Memory B cell (primary cell): Measurements from ENCODE around the gene CCDC192.

ENCODE experiments used
- ATAC-seq: fragments of 150-1000 bp; cut with Tn5 transposase; 2 replicates; pipeline ENCODE4 v1.10.0; 2021; ENCODE audit warnings: low read depth, mild to moderate bottlenecking, moderate library complexity
- DNase-seq, 2 donors: peaks; one replicate each; pipeline ENCODE4 v3.0.0; 2022; ENCODE audit warnings: low spot score in 2 of 2
- H3K27ac Mint-ChIP-seq: one replicate; pipeline ENCODE4 v1.8.0; 2022; ENCODE audit warnings: mild to moderate bottlenecking, moderate library complexity, mixed read lengths
- H3K27me3 Mint-ChIP-seq: one replicate; pipeline ENCODE4 v1.8.0; 2022; ENCODE audit warnings: mixed read lengths
- H3K36me3 Mint-ChIP-seq: one replicate; pipeline ENCODE4 v1.8.0; 2022; ENCODE audit warnings: mild to moderate bottlenecking, mixed read lengths
- H3K4me1 Mint-ChIP-seq: one replicate; pipeline ENCODE4 v1.8.0; 2022; ENCODE audit warnings: mixed read lengths
- H3K4me3 Mint-ChIP-seq: one replicate; pipeline ENCODE4 v1.8.0; 2022; ENCODE audit warnings: mild to moderate bottlenecking, moderate library complexity, mixed read lengths
- H3K9me3 Mint-ChIP-seq: one replicate; pipeline ENCODE4 v1.8.0; 2022; ENCODE audit warnings: mixed read lengths

Gene CCDC192

DNA sequence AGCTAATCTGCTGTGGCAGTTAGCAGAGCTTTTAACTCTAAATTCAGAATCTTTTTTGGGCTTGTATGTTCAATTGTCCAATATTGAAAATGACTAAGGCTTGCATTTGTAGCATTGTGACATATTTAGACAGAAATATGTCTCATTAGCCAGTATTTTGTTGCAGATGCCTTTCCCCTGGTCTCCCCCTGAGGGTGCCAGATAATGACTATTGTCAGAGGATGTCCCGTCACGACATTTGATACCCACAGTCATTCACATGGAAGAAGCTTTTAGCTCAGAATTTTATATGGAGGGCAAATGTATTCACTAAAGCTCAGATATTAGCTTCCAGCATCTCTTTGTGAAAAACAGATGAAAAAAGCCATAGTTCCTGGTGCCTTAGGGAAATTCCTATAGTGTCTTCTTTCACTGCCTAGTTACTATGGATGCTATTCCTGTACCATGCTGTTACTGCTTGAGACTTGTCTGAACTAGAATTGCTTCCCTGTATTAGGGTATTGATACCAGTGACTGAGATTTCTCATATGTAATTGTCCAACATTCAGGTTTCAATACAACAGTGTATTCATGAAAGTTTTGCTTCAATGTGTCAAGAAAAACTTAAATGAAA lies 96.2 kb downstream of the CCDC192 start:
- no peaks in the 10 kb centered on the region for H3K4me1 Mint-ChIP-seq
- no peak overlapping the region for H3K4me3 Mint-ChIP-seq
- no peaks in the 10 kb centered on the region for H3K9me3 Mint-ChIP-seq
- peaks cover 5% of the 10 kb centered on the region for H3K27me3 Mint-ChIP-seq
- no peaks in the 10 kb centered on the region for H3K36me3 Mint-ChIP-seq
- no peak overlapping the region for H3K27ac Mint-ChIP-seq
- DNase-seq (no peak), ATAC-seq (no peak)

DNA sequence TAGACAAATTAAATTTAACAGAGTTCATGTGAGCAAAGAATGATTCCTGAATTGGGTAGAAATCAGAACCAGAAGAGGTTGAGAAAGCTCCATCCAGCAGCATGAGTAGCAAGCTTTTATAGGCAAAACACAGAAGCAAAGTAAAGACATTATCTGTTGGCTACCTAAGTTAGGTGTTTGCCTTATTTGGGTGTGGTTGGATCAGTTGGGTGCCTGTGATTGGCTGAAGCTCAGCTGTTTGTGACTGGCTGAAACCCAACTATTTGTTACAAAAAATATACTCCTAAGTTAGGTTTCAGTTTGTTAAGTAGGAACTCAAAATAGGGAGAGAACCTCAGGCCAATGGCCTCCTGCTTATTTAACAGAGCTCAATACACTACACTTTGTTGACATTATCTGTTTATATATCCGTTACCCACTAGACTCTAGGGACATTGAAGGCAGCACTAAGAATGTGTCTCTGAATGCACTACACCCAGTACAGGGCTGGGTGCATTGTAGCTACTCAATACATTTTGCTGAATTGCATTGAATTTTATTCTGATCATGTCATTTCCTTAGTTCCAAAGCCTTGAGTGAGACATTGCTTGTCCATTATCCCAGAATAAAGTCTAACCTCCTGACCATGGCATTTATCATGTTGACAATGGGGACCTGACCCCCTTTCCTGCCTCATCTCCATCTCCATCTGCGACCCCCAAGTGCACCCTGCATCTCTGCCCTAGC lies 98.7 kb downstream of the CCDC192 start:
- H3K27ac Mint-ChIP-seq, result no peak overlapping the region
- H3K9me3 Mint-ChIP-seq, result no peaks in the 10 kb centered on the region
- no peak overlapping the region for H3K4me3 Mint-ChIP-seq
- no peaks in the 10 kb centered on the region for H3K36me3 Mint-ChIP-seq
- ATAC-seq (no peak), DNase-seq (no peak)
- peaks cover 7% of the 10 kb centered on the region for H3K27me3 Mint-ChIP-seq
- H3K4me1 Mint-ChIP-seq, result no peaks in the 10 kb centered on the region

DNA sequence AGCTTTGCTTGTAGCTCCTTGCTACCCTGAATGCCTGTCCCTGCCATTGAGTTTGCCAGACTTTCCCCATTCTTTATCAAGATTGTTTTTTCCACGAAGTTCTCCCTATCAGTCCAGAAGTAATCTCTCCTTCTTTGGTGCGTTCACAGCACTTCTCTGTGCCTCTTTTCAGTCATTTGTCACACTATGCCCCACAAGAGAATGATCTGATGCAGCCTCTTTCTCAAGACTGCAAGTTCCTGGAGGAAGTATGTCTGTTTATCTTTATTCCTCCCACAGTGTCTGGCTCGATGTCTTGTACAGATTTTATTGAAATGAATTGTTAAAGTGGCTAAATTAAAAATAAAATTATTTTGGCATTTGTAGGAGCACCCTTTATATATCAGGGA lies 99.3 kb downstream of the CCDC192 start:
- no peaks in the 10 kb centered on the region for H3K9me3 Mint-ChIP-seq
- DNase-seq, result no peak
- H3K4me1 Mint-ChIP-seq, result no peaks in the 10 kb centered on the region

GRCh38 chr5:127804886-127805426 lies 101.8 kb downstream of the CCDC192 start:
- ATAC-seq (no peak), DNase-seq (no peak)
- H3K36me3 Mint-ChIP-seq, result no peaks in the 10 kb centered on the region
- peaks cover 9% of the 10 kb centered on the region for H3K27me3 Mint-ChIP-seq
- H3K4me3 Mint-ChIP-seq, result no peak overlapping the region
- no peaks in the 10 kb centered on the region for H3K4me1 Mint-ChIP-seq
- no peaks in the 10 kb centered on the region for H3K9me3 Mint-ChIP-seq
- H3K27ac Mint-ChIP-seq, result no peak overlapping the region

More for the DNA sequence above, 99.3 kb downstream of the CCDC192 start:
- no peak overlapping the region for H3K27ac Mint-ChIP-seq
- no peak for ATAC-seq
- peaks cover 7% of the 10 kb centered on the region for H3K27me3 Mint-ChIP-seq
- no peak overlapping the region for H3K4me3 Mint-ChIP-seq
- no peaks in the 10 kb centered on the region for H3K36me3 Mint-ChIP-seq

DNA sequence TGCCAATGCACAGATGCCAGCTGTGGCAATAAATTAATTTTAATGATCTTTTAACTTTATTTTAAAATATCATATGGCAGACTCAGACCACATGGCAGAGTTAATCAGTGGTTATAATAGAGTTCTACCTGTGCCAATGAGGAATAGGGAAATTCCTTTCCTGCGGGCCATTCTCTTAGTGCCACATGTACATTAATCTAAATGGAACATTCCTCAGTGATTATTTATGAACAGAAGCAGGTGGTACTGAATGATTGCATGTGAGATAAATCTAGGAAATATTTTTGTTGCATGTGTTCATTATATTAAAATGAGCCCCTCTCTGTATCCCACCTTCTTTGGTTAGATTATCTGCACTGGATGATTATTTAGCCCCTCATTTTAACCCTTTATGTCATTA lies 102.3 kb downstream of the CCDC192 start:
- no peak overlapping the region for H3K4me3 Mint-ChIP-seq
- no peaks in the 10 kb centered on the region for H3K9me3 Mint-ChIP-seq
- H3K27me3 Mint-ChIP-seq, result peaks cover 9% of the 10 kb centered on the region
- no peaks in the 10 kb centered on the region for H3K4me1 Mint-ChIP-seq
- H3K36me3 Mint-ChIP-seq, result no peaks in the 10 kb centered on the region
- no peak for ATAC-seq
- DNase-seq, result no peak
- no peak overlapping the region for H3K27ac Mint-ChIP-seq

DNA sequence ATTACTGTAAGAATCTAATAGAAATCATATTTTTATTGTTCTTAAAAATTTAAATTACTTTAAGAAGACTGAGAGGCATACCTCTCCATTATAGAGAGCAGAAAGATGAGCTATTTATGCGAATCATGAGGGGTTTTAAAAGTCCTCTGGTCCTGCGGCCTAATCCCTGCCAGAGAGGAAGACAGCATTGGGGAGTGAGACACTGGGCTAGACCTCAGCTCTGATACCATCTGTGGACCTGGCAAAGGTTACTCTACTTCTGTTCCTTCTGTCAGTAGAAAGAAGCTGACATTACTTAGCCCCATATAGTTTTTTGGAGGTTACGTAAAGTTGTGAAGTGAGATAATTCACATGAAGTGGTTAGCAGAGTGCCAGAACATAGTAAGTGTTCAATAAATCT lies 103.6 kb downstream of the CCDC192 start:
- H3K4me1 Mint-ChIP-seq, result no peaks in the 10 kb centered on the region
- no peak overlapping the region for H3K27ac Mint-ChIP-seq
- ATAC-seq (no peak), DNase-seq (no peak)
- no peaks in the 10 kb centered on the region for H3K36me3 Mint-ChIP-seq
- H3K27me3 Mint-ChIP-seq, result peaks cover 9% of the 10 kb centered on the region
- H3K4me3 Mint-ChIP-seq, result no peak overlapping the region
- H3K9me3 Mint-ChIP-seq, result no peaks in the 10 kb centered on the region

- no peak for DNase-seq
- Mint-ChIP-seq H3K4me3 (no peak overlapping the region), H3K27ac (no peak overlapping the region), H3K36me3 (no peaks in the 10 kb centered on the region), H3K27me3 (peaks cover 9% of the 10 kb centered on the region), H3K9me3 (no peaks in the 10 kb centered on the region), H3K4me1 (no peaks in the 10 kb centered on the region)
- ATAC-seq, result no peak
These were observed 106.3 kb downstream of the CCDC192 start for GRCh38 chr5:127809533-127809932.

- ATAC-seq, result no peak
- no peak overlapping the region for H3K4me3 Mint-ChIP-seq
- no peaks in the 10 kb centered on the region for H3K36me3 Mint-ChIP-seq
- DNase-seq, result no peak
- H3K9me3 Mint-ChIP-seq, result no peaks in the 10 kb centered on the region
- H3K4me1 Mint-ChIP-seq, result no peaks in the 10 kb centered on the region
- no peak overlapping the region for H3K27ac Mint-ChIP-seq
- H3K27me3 Mint-ChIP-seq, result peaks cover 10% of the 10 kb centered on the region
These were observed 106.8 kb downstream of the CCDC192 start for GRCh38 chr5:127810017-127810416.

- Mint-ChIP-seq H3K27ac (no peak overlapping the region), H3K4me3 (no peak overlapping the region), H3K27me3 (peaks cover 9% of the 10 kb centered on the region), H3K9me3 (no peaks in the 10 kb centered on the region), H3K36me3 (no peaks in the 10 kb centered on the region), H3K4me1 (no peaks in the 10 kb centered on the region)
- DNase-seq, result no peak
- no peak for ATAC-seq
These were observed 107.7 kb downstream of the CCDC192 start for GRCh38 chr5:127810707-127811490.

DNA sequence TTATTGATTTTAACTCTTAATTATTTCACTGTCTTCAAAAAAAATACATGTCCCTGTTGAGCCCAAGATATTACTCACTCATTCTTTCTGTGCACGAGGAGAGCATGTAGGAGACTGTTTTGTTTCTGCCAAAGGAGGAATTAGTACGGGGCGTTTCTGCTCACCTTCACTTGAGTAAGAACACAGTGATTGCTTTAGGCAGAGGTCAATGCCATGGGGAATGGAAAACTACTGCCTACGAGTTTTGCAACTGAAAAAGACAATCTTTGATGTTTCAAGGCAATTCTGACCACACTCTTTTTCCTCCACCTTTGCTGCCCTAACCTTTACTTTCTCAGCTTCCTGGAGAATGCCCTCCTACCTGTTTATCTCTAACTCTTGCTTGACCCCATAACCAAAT lies 109.4 kb downstream of the CCDC192 start:
- no peak overlapping the region for H3K27ac Mint-ChIP-seq
- H3K27me3 Mint-ChIP-seq, result peaks cover 9% of the 10 kb centered on the region
- no peak overlapping the region for H3K4me3 Mint-ChIP-seq
- no peaks in the 10 kb centered on the region for H3K36me3 Mint-ChIP-seq
- DNase-seq (no peak), ATAC-seq (no peak)
- no peaks in the 10 kb centered on the region for H3K9me3 Mint-ChIP-seq
- no peaks in the 10 kb centered on the region for H3K4me1 Mint-ChIP-seq

DNA sequence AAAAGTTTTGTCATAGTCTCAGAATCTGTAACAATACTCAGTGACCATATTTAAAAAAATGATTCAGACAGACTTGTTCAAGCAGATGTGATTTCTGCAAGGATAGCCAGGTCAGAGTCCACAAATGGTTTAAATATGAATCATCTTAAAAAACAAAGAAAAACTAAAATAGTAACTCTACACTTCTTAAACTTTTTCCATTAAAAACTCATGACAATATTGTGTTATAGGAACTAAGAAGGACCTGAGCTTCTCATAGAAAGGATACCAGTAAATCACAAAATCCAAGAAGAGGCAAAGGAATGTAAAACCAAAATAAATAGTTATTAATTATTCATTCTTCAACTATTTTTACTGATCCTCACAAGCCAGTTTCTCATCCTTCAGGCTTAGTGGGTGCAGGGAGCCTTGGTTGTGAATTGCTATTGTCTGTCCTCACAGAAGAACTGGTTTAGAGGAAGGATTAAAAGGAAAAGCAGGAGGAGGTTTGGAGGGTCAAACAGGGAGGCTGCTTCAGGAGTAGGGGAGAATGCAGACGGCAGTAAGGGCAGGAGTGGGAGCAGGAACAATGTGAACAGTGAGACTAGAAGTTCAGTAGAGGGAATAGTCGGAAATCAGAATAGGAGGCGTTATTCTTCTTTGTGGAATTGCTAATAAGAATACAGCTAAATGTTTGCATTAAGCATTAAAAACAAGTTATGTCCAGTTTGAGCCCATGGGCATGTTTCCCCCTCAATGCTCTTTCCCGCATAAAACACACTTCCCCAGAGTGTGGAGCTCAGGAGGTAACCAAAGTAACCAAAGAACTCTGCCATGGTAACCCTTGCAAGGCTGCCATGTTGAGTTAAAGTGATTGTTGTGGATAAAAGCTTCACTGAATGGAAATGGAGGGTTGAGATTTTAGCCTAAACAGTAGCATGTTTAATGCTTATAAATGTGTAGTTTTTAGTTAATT lies 110.7 kb downstream of the CCDC192 start:
- peaks cover 5% of the 10 kb centered on the region for H3K27me3 Mint-ChIP-seq

GRCh38 chr5:127814588-127814973 lies 111.4 kb downstream of the CCDC192 start:
- peaks cover 5% of the 10 kb centered on the region for H3K27me3 Mint-ChIP-seq
- ATAC-seq (no peak), DNase-seq (no peak)
- H3K4me3 Mint-ChIP-seq, result no peak overlapping the region
- no peak overlapping the region for H3K27ac Mint-ChIP-seq
- H3K9me3 Mint-ChIP-seq, result no peaks in the 10 kb centered on the region
- no peaks in the 10 kb centered on the region for H3K4me1 Mint-ChIP-seq
- no peaks in the 10 kb centered on the region for H3K36me3 Mint-ChIP-seq

More for the DNA sequence above, 110.7 kb downstream of the CCDC192 start:
- Mint-ChIP-seq H3K27ac (no peak overlapping the region), H3K4me1 (no peaks in the 10 kb centered on the region), H3K9me3 (no peaks in the 10 kb centered on the region), H3K36me3 (no peaks in the 10 kb centered on the region), H3K4me3 (no peak overlapping the region)
- no peak for DNase-seq
- ATAC-seq, result no peak

DNA sequence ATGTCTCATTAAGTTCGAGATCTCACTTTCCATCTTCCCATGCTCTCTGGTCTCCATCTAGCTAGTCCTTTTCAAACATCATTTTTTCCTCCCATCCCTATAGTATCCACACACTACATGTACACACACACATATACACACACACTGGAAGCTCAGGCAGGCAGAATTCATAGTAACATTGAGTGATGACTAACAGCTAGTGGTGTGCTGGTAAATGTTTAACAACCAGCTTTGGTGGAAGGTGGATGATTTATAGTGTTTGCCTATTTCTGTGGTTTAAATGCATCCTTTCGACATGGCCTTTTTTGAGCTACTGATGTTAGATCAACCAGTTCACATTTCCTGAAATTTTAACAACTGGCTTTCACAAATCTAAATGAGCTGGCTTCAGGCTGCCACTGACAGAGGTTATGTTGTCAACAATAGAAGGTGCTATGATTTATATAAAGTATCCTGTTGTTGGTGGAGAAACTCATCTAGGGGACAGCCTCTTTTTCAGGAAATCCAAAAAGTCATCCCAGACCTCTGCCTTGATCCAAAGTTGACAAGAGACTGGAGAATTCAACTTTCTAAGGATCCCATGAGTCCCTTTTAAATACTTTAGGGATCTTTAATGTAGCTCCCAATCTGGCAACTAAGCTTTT lies 117.8 kb downstream of the CCDC192 start:
- no peaks in the 10 kb centered on the region for H3K9me3 Mint-ChIP-seq

More for the DNA sequence above, 117.8 kb downstream of the CCDC192 start:
- H3K36me3 Mint-ChIP-seq, result no peaks in the 10 kb centered on the region
- no peak overlapping the region for H3K27ac Mint-ChIP-seq
- peaks cover 3% of the 10 kb centered on the region for H3K27me3 Mint-ChIP-seq
- ATAC-seq (no peak), DNase-seq (no peak)
- no peak overlapping the region for H3K4me3 Mint-ChIP-seq
- no peaks in the 10 kb centered on the region for H3K4me1 Mint-ChIP-seq
